K562 (cell line): ENCODE results near the gene FBXO15. TPM values are rescaled to one million over a fixed set of nuclear protein-coding genes. Genes with fewer than 3 reads are reported as not detected.

Experiments
- BDP1 ChIP-seq: IDR thresholded peaks from 3 replicates; pipeline ENCODE4 v1.6.1; 2011; ENCODE audit not compliant: insufficient read length, insufficient read depth
- CAMTA2 ChIP-seq: fragments of 250-450 bp; sonication (Bioruptor Pico); conservative IDR thresholded peaks from 2 replicates; pipeline ENCODE4 v1.5.1; 2022
- CUX1 ChIP-seq: fragments of 200-800 bp; sonication (Bioruptor generic); IDR thresholded peaks from 2 replicates; pipeline ENCODE4 v1.6.1; 2016; ENCODE audit warnings: missing genetic modification characterization, missing compliant biosample characterization
- MAFF ChIP-seq: IDR thresholded peaks from 2 replicates; pipeline ENCODE4 v1.6.1; 2012; ENCODE audit warnings: low read length, improper control_type of control experiment
- MEF2A ChIP-seq: IDR thresholded peaks from 2 replicates; pipeline ENCODE4 v1.6.1; 2011; ENCODE audit warnings: low read depth, mild to moderate bottlenecking, low read length, moderate library complexity; ENCODE audit not compliant: control insufficient read depth
- POLR2H ChIP-seq: IDR thresholded peaks from 2 replicates; pipeline ENCODE4 v1.6.1; 2016; ENCODE audit warnings: missing genetic modification characterization, low read depth, mild to moderate bottlenecking, control low read depth, missing compliant biosample characterization, moderate library complexity
- RBM25 ChIP-seq: fragments of 200-400 bp; formaldehyde crosslinking; IDR thresholded peaks from 2 replicates; pipeline ENCODE4 v1.6.1; 2018; ENCODE audit warnings: low read length, low read depth, moderate library complexity; ENCODE audit not compliant: severe bottlenecking
- REST ChIP-seq, 2 experiments: fragments of 450-650 bp; formaldehyde crosslinking in 1 of 2; IDR thresholded peaks; 2 replicates each; pipeline versions ENCODE4 v1.4.0 to v1.6.1; 2014 to 2020; ENCODE audit warnings: mild to moderate bottlenecking in 2 of 2, borderline replicate concordance in 1 of 2, low read depth in 1 of 2
- TCFL5 ChIP-seq: fragments of 250-450 bp; sonication (Bioruptor Pico); conservative IDR thresholded peaks from 2 replicates; pipeline ENCODE4 v1.6.1; 2021; ENCODE audit warnings: mild to moderate bottlenecking, moderate library complexity, matching md5 sums
- TEAD1 ChIP-seq, 2 experiments: fragments of 450-650 bp in 1 of 2; sonication (generic) in 1 of 2; formaldehyde crosslinking; IDR thresholded peaks; 2 replicates each; pipeline versions ENCODE4 v1.4.0 to v1.8.0; 2020 to 2022; ENCODE audit warnings: mild to moderate bottlenecking in 2 of 2, missing genetic modification reagents in 1 of 2
- ZNF589 ChIP-seq: fragments of 200-800 bp; sonication (Bioruptor generic); IDR thresholded peaks from 2 replicates; pipeline ENCODE4 v1.6.1; 2016; ENCODE audit warnings: low read depth, missing genetic modification characterization, missing compliant biosample characterization
- polyA plus RNA-seq, 8 experiments: library from polyadenylated mRNA; depleted of rRNA in 4 of 8; stranded (reverse) in 5 of 8; unstranded in 3 of 8; fragments of >200 nt; fragmentation: Nextera tagmentation in 2 of 8; fragmentation: Illumina TruSeq in 1 of 8; extraction: Ambion mirVana in 2 of 8; extraction: Trizol in 1 of 8; gene quantifications; 2 replicates each; pipeline versions ENCODE4 v1.2.1 to v1.2.3, GENCODE V29; 2011 to 2014; ENCODE audit warnings: inconsistent platforms in 1 of 8, missing spikeins in 1 of 8
- total RNA-seq, 7 experiments: library from RNA; depleted of rRNA in 6 of 7; stranded (reverse); fragments of >200 nt in 6 of 7; fragmentation: Illumina TruSeq in 2 of 7; extraction: Trizol in 2 of 7; gene quantifications; 2 replicates each; pipeline versions ENCODE4 v1.2.1 to v1.2.3, GENCODE V29; 2011 to 2021; ENCODE audit warnings: low replicate concordance in 1 of 7
- TF ChIP-seq, protein P1 (sequence below): fragments of 450-650 bp; IDR thresholded peaks from 2 replicates; pipeline ENCODE4 v1.6.1; 2016; ENCODE audit warnings: missing biosample characterization, missing genetic modification characterization

The FBXO15 gene
- total and polyA plus RNA-seq, 9 of the 15 experiments (the other 6 are each of a cell fraction or from before 2014, with no cell fraction given): 0.07 to 0.43 (median 0.27) TPM; not detected in 1

- TF ChIP-seq CUX1 (no peak), RBM25 (no peak), BDP1 (no peak), MAFF (peak; percentile 62; the same call in 1 of the 2 replicates), POLR2H (tag) (no peak), TCFL5 (CRISPR knock-in tag) (no peak), TEAD1 (CRISPR knock-in tag; IDR thresholded peaks at IDR 0.05) (no peak), REST (IDR thresholded peaks at IDR 0.05; ENCODE audit: borderline replicate concordance) (no peak), REST (CRISPR knock-in tag; IDR thresholded peaks at IDR 0.05; ENCODE audit: low read depth) (no peak), ZNF589 (CRISPR knock-in tag) (no peak), CAMTA2 (CRISPR knock-in tag) (no peak), MEF2A (peak; percentile 52; the same call in 1 of the 2 replicates)
- TF ChIP-seq, protein P1, sequence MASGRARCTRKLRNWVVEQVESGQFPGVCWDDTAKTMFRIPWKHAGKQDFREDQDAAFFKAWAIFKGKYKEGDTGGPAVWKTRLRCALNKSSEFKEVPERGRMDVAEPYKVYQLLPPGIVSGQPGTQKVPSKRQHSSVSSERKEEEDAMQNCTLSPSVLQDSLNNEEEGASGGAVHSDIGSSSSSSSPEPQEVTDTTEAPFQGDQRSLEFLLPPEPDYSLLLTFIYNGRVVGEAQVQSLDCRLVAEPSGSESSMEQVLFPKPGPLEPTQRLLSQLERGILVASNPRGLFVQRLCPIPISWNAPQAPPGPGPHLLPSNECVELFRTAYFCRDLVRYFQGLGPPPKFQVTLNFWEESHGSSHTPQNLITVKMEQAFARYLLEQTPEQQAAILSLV (tag): no peak
These were observed 7.7 kb downstream of the FBXO15 start (continued) for GRCh38 chr18:74139888-74140287.
